Stimulated activated CD4-positive, alpha-beta T cell treated with anti-CD3 and anti-CD28 coated beads, Interleukin-15, amount 100 ng/mL, for 48 hours (primary cell): ENCODE results near the gene DDX42.
A peak's percentile ranks its signal among the peaks of the same experiment; 100 is the strongest.
"Not testable (repeated sequence)": the region's sequence is repeated elsewhere in the genome, so short reads cannot be mapped to it uniquely, and the experiment has no call there.

Experiments
- DNase-seq, 2 donors: peaks; one replicate each; pipeline ENCODE4 v3.0.0-alpha.2; 2020; ENCODE audit warnings: low read depth in 2 of 2

The DDX42 gene

DNA sequence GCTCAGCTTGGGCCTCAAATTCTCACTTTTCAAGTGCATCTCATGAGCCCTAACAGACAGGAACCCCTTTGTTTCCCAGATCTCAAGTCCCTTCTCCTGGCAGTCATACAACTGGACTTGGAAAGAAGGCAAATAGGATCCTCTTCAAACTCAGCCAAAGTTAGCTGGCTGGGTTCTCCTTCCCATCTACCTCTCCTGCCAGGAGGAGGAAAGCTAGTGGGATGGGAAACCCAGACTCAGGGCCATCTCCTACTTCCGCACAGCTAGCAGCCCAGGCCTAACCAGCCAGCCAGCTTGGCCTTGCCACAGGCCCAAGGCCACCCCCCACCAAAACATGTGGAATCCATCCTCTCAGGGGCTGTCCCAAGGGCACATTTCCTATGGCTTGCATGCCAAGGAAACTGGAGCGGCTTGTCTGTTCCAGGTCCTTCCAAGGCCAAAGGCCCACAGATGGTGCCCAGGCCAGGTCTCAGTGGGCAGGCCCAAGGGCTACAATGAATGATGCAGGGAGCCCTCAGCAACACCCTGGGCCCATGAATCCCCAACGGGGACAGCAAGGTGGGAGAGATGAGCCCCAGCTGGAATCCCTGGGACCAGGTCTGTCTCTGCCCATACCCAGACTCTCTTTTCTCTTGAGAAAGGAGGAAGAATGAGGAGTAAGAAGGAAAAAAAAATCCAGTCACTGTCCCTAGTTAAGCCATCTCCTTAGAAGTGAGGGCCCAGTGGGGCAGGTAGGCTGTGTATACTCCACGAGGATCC lies 66.8 kb downstream of the DDX42 start:
- DNase-seq: no peak

DNA sequence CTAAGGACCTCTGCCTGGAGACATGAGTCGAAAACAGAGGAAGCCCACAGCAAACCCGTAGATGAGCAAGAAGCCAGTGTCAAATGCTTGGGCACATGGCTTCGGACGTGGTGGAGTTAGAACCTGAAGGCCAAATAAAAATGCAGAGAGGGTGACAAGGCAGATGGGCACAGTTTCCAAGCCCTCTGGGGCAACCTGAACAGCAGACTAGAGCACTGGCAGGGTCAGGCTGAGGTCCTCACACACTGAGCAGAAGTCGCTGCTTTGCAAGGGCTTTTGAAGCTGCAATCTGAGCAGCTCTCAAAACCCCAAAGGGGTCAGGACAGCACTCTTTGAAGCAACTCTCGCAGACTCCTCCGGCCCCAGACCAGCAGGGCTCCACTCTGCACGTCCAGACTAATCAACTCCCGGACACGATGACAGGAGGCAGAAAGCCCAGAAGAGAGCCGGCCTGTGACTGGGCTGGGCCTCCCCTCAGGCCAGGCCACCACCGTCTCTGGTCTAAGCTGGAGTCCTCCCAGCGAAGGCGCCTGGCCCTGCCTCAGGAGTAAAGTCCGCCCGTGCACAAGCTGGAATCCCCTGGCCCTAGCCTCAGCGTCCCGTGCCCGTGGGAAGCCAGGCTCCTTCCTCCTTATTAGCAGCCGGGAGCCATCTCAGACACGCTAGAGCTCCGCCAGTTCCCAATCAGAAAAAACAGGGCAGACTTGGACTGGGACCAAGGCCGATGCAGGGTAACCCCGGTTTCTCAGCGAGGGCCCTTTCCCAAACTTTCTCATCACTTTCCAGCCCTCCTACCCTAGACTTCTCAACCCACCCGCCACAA lies 67.6 kb downstream of the DDX42 start:
- no peak for DNase-seq

DNA sequence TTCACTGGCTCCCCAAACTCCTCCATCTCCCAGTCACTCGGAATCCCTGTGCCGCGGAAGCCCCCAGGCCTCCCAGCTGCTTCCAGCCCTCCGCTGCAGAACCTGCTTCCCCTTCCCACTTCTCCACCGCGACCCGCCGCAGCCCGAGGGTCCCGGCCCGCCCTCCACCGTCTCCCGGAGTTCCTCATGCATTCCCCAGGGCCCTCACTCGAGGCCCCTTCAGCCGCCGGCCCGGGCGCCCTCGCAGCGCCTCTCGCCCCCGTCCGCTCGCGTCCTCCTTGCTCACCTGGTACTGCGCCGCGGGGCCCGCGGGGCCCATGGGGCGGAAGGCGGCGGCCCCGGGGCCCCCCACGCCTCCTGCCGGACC lies 68.2 kb downstream of the DDX42 start:
- DNase-seq: no peak

DNA sequence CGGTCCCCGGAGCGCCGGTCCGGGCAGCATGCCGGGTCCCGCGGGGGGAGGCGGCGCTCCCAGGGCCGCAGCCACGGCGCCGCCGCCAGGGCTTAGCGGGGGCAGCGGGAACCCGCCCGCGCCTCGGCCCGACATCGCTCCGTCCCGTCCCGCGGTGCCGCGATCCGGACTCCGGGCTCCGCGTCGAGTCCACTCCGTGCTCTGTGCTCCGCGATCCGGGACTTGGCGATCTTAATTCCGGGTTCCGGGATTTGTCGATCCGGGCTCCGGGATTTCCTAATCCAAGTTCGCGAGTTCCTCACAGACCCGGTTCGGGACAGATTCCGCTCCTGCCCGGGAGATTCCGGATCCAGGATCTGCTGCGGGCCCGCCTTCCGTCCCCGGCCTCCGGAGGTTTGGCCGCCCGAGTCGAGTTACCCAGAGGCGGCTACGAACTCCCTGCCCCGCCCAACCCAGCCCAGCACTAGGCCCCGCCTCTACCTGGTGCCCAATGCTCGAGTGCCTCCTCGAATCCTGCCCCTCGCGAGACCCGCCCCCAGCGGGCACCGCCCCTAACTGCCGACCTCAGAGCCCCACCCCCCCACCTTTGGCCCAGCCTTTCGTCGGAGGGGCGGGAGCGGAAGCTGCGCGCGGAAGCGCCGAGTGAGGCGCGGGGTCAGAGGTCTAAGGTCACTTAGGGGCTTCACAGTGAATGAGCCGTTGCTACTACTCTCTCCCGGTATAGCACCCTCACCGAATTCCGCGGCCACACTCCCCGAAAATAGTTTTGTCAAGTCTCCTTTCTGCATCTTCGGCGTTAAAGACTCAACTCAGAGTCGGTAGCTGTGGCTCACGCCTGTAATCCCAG lies 68.8 kb downstream of the DDX42 start, which contains the start of gene SMARCD2:
TSS of gene SMARCD2 (minus strand) at position 146 of the 847 bp plus-strand sequence. CDS start at position 135, 11 bp downstream.
- peak; percentile 98 to 99 for DNase-seq

DNA sequence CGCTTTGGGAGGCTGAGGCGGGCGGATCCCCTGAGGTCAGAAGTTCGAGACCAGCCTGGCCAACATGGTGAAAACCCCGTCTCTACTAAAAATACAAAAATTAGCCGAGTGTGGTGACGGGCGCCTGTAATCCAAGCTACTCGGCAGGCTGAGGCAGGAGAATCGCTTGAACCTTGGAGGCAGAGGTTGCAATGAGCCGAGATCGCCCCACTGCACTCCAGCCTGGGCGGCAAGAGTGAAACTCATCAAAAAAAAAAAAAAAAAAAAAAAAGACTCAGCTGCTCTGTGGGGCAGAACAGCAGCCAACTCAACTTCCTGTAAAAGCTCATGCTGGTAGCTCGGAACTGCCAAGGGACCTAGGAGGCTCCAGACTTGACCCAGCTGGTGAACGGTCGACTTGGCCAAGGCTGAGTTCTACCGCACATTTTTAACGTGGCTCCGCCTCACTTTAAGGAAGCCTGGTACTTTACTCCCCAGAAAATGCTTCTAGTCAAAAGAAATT lies 69.5 kb downstream of the DDX42 start:
- not testable (repeated sequence) for DNase-seq

DNA sequence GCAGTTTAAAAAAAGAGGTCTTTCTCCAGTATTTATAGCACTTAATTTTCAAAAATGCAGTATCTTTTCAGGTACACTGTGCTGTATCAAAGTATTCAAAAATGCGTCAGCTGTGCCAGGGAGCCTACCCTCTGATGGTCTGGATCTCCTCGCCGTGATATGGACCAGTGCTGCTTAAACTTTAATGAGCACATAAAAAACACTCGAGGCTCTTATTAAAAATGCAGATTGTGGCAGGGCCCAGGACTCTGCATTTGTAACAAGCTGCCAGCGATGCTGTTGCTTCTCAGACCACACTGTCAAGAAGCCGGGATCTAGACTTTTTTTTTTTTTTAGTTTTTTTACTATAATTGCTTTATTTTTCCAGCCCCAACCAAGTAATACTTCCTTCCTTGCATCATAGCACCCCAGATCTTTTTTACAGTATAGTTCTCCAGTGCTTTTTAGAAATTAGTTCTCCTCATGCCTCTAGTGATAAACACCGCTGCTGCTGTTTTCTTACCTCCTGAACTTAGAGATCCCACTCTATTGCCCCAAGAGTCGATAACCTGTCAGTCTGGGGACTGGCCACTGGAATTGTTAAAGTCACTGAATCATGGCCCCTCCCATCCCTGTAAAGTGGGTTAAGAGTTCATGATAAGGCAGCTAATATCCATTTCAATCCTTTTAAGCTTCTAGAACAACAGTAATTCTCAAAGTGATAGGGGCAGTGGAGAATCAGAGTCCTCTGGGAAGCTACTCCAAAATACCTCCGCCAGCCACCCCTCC lies 70.1 kb downstream of the DDX42 start:
- no peak for DNase-seq

DNA sequence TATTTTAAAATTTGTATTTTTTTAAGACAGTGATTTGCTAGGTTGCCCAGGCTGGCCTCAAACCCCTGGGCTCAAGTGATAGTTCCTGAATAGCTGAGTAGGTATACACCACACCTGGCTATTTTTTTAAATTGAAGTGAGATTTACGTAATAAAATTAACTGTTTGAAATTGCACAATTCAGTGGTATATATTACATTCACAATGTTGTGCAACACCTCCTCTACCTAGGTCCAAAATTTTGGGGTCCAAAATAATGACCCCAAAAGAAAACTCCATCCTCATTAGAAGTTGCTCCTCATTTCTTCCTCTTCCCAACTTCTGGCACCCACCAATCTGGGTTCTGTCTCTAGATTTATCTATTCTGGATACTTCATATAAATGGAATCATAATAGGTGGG lies 71.5 kb downstream of the DDX42 start:
- DNase-seq: no peak

DNA sequence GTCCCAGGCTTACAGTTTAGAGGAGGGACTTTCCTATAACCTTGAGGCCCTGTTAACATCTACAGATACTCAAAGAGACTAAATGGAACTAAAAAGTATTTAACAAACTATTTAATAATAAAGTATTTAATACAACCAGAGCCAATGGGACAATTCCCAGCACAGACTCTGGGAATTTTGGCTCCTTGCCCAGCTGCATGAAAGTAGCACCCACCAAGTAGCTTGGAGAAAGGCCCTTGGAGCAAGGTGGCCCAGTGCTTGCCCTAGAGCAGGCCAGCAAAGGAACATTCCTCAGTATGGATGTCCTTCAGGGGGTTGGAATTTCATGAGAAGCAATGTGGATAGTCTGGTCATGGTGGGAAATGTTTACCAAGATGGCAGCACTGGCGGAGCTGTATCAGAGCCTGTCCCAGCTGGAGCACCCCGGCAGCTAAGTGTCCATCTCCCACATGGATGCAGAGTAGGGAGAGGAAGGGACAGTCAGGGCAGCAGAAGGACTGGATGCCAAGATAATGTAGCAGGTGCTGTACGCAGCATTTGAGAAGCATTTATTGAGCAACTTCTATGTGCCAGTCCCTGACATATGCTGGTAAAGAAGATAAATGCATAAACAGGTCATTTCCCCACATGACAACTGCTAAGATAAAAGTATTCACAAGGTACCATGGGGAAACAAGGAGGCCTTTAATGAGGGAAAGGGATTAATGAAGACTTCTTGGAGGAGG lies 73.7 kb downstream of the DDX42 start:
- DNase-seq: no peak

DNA sequence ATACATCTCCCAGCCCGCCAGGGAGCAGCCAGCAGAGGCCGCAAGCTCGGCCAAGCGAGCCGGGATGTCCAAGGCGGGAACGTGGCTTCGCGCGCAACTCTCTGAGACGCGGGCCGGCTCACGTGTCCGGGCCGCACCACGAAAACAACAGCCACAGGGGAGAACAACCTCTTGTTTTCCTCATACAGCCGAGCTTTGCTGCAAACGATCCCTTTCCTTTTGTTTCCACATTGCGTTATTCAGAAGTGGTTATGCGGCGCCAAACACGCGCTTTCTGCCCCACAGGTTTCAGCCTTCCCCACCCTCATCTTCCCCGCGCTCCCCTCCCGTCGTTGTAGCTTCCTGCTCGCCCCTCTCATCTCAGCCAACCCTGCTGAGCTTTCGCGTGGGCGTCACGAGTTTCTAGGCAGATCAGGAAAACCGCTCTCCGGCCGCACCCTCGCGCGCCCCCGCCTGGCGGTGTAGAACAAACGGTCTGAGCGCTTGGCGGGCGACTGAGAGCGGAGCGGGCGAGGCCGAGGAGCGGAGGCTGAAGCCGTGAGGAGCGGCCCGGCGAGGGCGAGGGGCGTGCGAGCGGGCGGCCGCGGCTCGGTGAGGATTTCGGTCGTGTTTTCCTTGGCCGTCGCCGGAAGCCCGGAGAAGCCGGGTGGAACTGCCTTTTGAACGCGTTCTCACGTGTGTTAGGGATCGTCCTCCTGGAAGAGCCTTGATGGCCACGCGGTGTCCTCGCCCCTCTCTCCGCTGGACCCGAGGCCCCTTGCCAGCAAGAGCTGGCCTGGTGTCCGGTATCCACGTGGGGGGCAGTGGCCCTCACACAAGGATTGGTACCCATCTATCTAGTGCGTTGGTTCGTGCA lies 75.1 kb downstream of the DDX42 start:
- peak; percentile 96 to 97 for DNase-seq

DNA sequence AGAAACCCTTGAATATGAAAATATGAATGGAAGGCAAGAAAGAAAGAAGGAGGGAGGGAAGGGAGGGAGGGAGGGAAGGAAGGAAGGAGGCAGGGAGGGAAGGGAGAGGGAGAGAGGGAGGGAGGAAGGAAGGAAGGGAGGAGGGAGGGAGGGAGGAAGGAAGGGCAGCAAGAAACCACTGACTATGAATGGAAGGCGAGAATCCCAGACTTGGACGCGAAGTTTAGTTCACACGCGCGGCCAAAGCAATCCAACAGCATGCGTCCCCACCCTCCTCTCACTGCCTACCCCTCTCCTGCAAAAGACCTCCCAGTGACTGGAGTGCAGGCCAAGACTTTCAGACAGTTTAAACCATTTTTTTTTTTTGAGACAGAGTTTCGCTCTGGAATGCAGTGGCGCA lies 76.4 kb downstream of the DDX42 start:
- no peak for DNase-seq

DNA sequence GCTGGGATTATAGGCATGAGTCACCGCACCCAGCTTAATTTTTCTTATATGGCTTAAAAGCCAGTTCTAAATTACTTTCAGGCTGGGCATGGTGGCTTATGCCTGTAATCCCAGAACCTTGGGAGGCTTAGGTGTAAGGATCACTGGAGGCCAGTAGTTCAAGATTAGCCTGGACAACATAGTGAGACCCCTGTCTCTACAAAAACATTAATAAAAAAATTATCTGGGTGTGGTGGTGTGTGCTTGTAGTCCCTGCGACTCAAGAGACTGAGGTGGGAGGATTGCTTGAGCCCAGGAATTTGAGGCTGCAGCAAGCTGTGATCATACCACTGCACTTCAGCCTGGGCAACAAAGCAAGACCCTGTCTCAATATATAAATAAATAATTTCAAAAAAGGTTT lies 79.3 kb downstream of the DDX42 start:
- DNase-seq: no peak

DNA sequence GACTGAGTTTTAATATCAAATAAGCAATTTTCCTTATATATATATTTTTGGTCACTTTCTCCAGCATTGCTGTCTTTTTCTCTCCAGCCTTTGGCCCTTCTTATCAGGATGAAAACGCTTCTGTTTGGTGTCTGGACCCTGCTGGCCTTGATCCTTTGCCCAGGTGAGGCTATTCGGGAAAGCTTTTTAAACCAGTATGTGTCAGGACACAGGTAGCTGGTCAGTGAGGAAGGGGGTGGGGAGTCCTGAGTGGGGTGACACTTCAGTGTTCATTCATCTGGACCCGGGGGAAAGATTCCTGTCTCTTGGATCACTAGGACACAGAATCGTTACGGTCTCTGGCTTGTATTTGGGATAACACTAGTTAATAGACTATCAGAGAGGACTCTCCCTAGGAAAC lies 80.7 kb downstream of the DDX42 start:
- DNase-seq: no peak

DNA sequence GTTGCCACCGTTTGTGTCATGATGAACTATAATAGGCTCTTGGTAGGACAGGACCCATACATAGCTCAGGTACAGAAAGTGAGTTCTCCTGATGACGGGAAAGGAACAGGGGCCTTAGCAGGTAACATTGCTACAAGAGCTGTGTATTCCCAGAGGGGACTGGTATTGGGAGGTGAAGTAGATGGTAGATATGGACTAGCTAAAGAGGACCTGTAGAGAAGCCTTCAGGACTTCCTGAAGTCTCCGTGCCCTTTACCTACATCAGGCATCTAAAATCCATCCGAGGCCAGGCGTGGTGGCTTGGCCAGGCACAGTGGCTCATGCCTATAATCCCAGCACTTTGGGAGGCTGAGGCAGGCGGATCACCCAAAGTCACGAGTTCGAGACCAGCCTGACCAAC lies 81.2 kb downstream of the DDX42 start:
- no peak for DNase-seq

DNA sequence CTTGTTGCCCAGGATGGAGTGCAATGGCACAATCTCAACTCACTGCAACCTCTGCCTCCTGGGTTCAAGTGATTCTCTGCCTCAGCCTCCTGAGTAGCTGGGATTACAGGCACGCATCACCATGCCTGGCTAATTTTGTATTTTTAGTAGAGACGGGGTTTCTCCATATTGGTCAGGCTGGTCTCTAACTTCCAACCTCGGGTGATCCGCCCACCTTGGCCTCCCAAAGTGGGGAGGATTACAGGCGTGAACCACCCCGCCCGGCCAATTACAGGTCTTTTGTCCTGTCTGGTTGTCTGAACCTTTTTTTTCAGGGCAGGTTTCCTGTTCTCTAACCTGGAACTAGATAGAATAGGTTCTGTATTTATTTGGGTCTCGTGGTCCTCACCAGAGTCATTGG lies 82.5 kb downstream of the DDX42 start:
- not testable (repeated sequence) for DNase-seq

DNA sequence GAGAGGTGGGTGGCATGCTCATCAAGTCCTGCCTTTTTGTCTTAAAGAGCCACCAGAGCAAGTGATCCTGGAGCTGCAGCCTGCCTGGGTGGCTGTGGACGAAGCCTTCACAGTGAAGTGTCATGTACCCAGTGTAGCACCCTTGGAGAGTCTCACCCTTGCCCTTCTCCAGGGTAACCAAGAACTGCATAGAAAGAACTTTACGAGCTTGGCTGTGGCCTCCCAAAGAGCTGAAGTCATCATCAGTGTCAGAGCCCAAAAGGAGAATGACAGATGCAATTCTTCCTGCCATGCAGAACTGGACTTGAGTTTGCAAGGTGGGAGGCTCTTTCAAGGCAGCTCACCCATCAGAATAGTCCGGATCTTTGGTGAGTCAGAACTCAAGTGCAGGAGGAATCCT lies 85.3 kb downstream of the DDX42 start:
- no peak for DNase-seq

DNA sequence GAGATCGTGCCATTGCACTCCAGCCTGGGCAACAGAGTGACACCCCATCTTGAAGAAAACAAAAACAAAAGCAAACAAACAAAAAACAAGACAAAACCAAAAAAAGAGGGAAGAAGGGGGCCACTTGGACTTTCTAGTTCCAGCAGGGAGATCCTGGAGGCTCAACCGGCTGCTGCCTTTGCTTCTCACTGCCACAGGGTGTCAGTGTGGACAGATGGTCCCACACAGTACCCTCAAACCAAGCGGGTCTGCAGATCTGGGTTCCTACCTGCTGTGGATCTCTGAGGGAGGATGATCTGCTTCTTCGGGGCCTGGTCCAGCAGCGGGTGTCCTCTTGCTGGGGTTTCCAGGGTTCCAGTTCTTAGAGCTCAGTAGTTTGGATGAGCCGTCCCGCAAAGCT lies 92.7 kb downstream of the DDX42 start:
- DNase-seq: not testable (repeated sequence)
